ENCODE results near the gene ATXN2. TPM values are rescaled to one million over a fixed set of nuclear protein-coding genes. Genes with fewer than 3 reads are reported as not detected.
A peak's percentile ranks its signal among the peaks of the same experiment; 100 is the strongest.

ATXN2 gene
- total RNA-seq, 1 experiment from 2014 or later = 72.9 TPM

DNA sequence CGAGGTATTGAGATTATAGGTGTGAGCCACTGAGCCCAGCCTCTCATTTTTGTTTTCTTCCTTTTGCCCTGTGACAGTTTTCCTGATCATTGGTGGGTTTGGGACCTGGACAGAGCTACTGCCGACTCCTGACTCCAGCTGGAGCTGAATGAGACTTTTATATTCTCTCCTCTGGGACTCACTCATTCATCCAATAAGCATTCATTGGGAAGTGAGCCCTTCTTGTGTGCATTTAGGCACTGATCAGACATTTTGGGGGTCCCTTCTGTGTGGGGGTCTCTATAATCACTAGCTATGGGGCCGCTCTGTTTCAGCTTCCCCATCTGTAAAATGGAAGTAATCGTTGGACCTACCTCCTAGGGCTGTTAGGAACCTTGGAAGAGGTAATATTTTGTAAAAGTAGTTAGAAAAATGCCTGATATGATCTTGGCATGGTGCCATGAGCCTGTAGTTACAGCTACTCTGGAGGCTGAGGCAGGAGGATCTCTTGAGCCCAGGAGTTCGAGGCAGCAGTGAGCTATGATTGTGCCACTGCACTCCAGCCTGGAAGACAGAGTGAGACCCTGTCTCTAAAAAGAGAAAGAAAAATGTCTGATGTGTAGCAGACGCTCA lies 186.2 kb downstream of the ATXN2 start:
- no peaks in the 10 kb centered on the region for H3K9me3 Mint-ChIP-seq
- H3K27me3 ChIP-seq (ENCODE audit: insufficient read depth, low read length) = no peaks in the 10 kb centered on the region
- no peak overlapping the region for H3K4me2 ChIP-seq (ENCODE audit: insufficient read depth, insufficient read length, low read length)
- H4K20me1 ChIP-seq (ENCODE audit: control insufficient read depth, insufficient read depth, insufficient read length) = no peaks in the 10 kb centered on the region
- no peak overlapping the region for H2BK12ac ChIP-seq (ENCODE audit: insufficient read length, low read depth, low read length)
- H3K23me2 ChIP-seq (ENCODE audit: insufficient read length, low read depth, low read length, poor library complexity, severe bottlenecking) = no peaks in the 10 kb centered on the region
- no peak overlapping the region for H2BK20ac ChIP-seq (ENCODE audit: low read depth, low read length, poor library complexity, severe bottlenecking)
- H2BK120ac ChIP-seq (ENCODE audit: low read depth, low read length, poor library complexity, severe bottlenecking) = no peak overlapping the region
- H3K79me2 ChIP-seq (ENCODE audit: insufficient read depth, low read length) = peaks cover 42% of the 10 kb centered on the region; the same call in 1 of the 2 replicates
- H3K79me1 ChIP-seq (ENCODE audit: insufficient read depth, low read depth, low read length, poor library complexity, severe bottlenecking) = peaks cover 5% of the 10 kb centered on the region
- H3K9me3 ChIP-seq (ENCODE audit: control insufficient read depth, low read depth, low read length) = no peaks in the 10 kb centered on the region
- peaks cover 4 to 18% (median 9%) of the 10 kb centered on the region in 3 experiments; a peak in 5 of 7 replicates for H3K36me3 Mint-ChIP-seq (ENCODE audit: insufficient read depth in 1 of 3, low read depth in 3 of 3)
- H4K91ac ChIP-seq (ENCODE audit: insufficient read length, low read depth, low read length) = no peak overlapping the region
- H3K27me3 Mint-ChIP-seq (ENCODE audit: low read depth) = no peaks in the 10 kb centered on the region
- H3K9ac ChIP-seq (ENCODE audit: extremely low read depth, insufficient read length, low read length) = no peak overlapping the region
- no peak overlapping the region for H2AK5ac ChIP-seq (ENCODE audit: insufficient read length, low read length)
- no peak overlapping the region for H3K56ac ChIP-seq (ENCODE audit: insufficient read length, low read depth, low read length)
- no peak overlapping the region for H3K27ac ChIP-seq (ENCODE audit: insufficient read length, low read depth, low read length)
- H3K4ac ChIP-seq (ENCODE audit: low read depth, low read length) = no peak overlapping the region
- WGBS (ENCODE audit: extremely low coverage, insufficient read length, low lambda C conversion rate) = no CpG with 5 or more reads among the region's 6 CpGs
- no peak overlapping the region for H2AFZ ChIP-seq (ENCODE audit: low read length)
- H3K4me1 ChIP-seq (ENCODE audit: insufficient read depth, low read length) = peaks cover 6% of the 10 kb centered on the region
- H2BK5ac ChIP-seq (ENCODE audit: insufficient read length, low read length) = no peak overlapping the region
- H4K5ac ChIP-seq (ENCODE audit: insufficient read length, low read depth, low read length) = no peak overlapping the region
- H4K8ac ChIP-seq (replicated peaks; ENCODE audit: insufficient read length, low read depth, low read length) = no peak overlapping the region
- H3K4me3 Mint-ChIP-seq = peak overlapping the region in 1 of 2 experiments; percentile 21; a peak in 3 of 5 replicates
- H3K27ac Mint-ChIP-seq = peak overlapping the region; percentile 81 to 91 (median 81); a peak in 6 of 7 replicates
- no peak for TF ChIP-seq CTCF (conservative IDR thresholded peaks at IDR 0.05)
- no peak overlapping the region for H3K14ac ChIP-seq (ENCODE audit: insufficient read depth, low read length)
- peaks cover 51 to 63% of the 10 kb centered on the region in 2 experiments for H3K4me1 Mint-ChIP-seq
- no peak overlapping the region for H3T11ph ChIP-seq (ENCODE audit: low read length)
- H3K23ac ChIP-seq (ENCODE audit: insufficient read length, low read depth, low read length) = no peak overlapping the region
- no peak overlapping the region for H3K18ac ChIP-seq (ENCODE audit: insufficient read length, low read depth, low read length)
- H2BK15ac ChIP-seq (ENCODE audit: low read depth, low read length) = no peak overlapping the region
- DNase-seq = no peak

All from H9 (cell line).